H1 (cell line): ENCODE results near the gene GKN2. TPM values are rescaled to one million over a fixed set of nuclear protein-coding genes. Genes with fewer than 3 reads are reported as not detected.

ENCODE experiments used
- BCL11A ChIP-seq, 2 experiments: IDR thresholded peaks; one replicate each; pipeline ENCODE4 v1.6.1; 2011; ENCODE audit warnings: low read depth in 2 of 2, low read length in 2 of 2, mild to moderate bottlenecking in 2 of 2
- HDAC6 ChIP-seq: IDR thresholded peaks from one replicate; pipeline ENCODE4 v1.7.1; 2012; ENCODE audit warnings: low read depth, mild to moderate bottlenecking, inconsistent platforms, low read length, moderate library complexity
- KDM4A ChIP-seq: IDR thresholded peaks from one replicate; pipeline ENCODE4 v1.7.1; 2012; ENCODE audit warnings: low read depth, mild to moderate bottlenecking, moderate library complexity, low read length, inconsistent platforms; ENCODE audit not compliant: severe bottlenecking
- SRF ChIP-seq: IDR thresholded peaks from 2 replicates; pipeline ENCODE4 v1.6.1; 2011; ENCODE audit warnings: mild to moderate bottlenecking, low read depth, low read length, moderate library complexity
- polyA plus RNA-seq, 7 experiments: library from polyadenylated mRNA; depleted of rRNA in 3 of 7; stranded (reverse) in 5 of 7; unstranded in 2 of 7; fragments of >200 nt in 5 of 7; fragments of 200-250 nt in 2 of 7; gene quantifications; 1 replicate in 5 of 7; 2 replicates in 1 of 7; 4 replicates in 1 of 7; pipeline versions ENCODE4 v1.2.1 to v1.2.3, GENCODE V29; 2011 to 2013; ENCODE audit warnings: missing spikeins in 2 of 7, mixed read lengths in 2 of 7
- total RNA-seq: library from RNA; stranded (reverse); fragmentation: NEBNext Ultra II Directional; extraction: Animal tissue kit (Norgen Biotek cat#: 25700); gene quantifications from 2 replicates; pipeline ENCODE4 v1.2.1, GENCODE V29; 2021

The GKN2 gene
- total and polyA plus RNA-seq, 2 of the 8 experiments (the other 6 are each of a cell fraction or from before 2014, with no cell fraction given), result not detected

DNA sequence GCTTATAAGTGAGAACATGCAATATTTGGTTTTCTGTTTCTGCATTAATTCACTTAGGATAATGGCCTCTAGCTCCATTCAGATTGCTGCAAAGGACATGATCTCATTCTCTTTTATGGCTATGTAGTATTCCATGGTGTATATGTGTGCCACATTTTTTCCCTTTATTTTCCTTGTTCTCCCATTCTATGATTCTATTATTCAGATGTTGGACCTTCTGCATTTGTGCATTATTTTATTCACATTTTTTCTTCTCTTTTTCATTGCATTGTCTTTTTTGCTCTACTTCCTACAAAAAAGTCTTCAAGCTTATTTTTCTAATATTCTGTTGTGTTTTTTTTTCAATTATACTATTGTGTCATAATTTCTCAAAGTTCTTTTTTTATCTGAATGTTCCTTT, 49.2 kb upstream of the GKN2 start (continued):
- TF ChIP-seq HDAC6 (no peak), BCL11A (IDR thresholded peaks at IDR 0.05; ENCODE audit: low read depth in 2 of 2, low read length in 2 of 2) (no peak), SRF (no peak), KDM4A (no peak)
- TF ChIP-seq, all 59 proteins: peak for 0
